ENCODE data around the gene NRGN. TPM values are rescaled to one million over a fixed set of nuclear protein-coding genes. Genes with fewer than 3 reads are reported as not detected.

Gene NRGN
- total RNA-seq, 1 donor, result 0.43 TPM

DNA sequence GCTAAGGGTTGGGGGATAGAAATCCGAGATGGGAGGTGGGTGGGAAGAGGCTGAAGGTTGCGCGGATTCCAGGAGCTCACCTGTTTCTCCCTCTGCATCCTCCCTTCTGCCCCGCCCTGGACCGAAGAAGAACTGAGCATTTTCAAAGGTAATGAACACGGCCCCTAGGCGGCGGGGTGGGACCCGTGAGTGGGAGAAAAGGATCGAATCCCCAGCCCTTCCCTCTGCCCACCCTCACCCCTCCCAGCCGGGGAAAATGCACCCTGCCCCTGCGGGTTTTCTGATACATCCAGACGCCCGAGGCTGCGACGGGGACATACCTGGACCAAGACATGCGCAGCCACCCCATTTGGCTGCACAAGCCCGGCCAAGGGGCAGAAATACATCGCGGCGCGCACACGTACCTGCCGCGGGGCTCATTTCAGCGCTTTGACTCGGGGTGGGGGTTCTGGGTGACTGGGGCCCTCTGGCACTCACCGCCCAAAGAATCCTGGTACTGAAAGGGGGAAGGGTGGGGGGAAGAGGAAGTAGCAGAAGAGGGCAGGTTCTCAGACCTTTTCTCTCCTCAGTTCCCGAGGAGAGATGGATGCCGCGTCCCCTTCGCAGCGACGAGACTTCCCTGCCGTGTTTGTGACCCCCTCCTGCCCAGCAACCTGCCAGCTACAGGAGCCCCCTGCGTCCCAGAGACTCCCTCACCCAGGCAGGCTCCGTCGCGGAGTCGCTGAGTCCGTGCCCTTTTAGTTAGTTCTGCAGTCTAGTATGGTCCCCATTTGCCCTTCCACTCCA lies 6.3 kb downstream of the NRGN start:
- TF ChIP-seq CTCF (IDR thresholded peaks at IDR 0.05; ENCODE audit: insufficient read depth, low read depth, low read length), result peak; percentile 36
- DNase-seq (ENCODE audit: low read depth), result no peak
- peak overlapping the region; percentile 67 for H3K4me3 ChIP-seq (ENCODE audit: low read depth, low read length)

DNA sequence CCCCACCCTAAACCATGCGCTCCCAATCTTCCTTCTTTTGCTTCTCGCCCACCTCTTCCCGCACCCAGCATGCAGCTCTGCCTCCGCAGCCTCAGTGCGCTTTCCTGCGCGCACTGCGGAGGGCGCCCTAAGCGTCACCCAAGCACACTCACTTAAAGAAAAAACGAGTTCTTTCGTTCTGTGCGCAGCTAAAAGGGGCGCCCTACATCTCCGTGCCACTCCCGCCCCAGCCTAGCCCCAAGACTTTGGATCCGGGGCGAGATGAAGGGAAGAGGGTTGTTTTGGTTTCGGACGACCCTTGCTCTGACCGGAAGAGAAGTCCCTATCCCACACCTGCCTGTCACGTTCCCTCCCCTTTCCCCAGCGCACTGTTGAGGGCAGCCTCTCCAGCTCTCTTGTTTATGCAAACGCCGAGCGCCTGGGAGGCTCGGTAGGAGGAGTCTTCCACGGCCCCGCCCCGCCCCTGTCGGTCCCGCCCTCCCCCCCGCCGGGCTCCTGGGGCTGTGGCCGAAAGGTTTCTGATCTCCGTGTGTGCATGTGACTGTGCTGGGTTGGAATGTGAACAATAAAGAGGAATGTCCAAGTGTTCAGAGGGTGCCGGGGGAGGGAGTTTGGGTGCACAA lies 7.0 kb downstream of the NRGN start:
- DNase-seq (ENCODE audit: low read depth), result peak; percentile 85
- TF ChIP-seq CTCF (IDR thresholded peaks at IDR 0.05; ENCODE audit: insufficient read depth, low read depth, low read length), result peak; percentile 56
- peak overlapping the region; percentile 67 for H3K4me3 ChIP-seq (ENCODE audit: low read depth, low read length)

DNA sequence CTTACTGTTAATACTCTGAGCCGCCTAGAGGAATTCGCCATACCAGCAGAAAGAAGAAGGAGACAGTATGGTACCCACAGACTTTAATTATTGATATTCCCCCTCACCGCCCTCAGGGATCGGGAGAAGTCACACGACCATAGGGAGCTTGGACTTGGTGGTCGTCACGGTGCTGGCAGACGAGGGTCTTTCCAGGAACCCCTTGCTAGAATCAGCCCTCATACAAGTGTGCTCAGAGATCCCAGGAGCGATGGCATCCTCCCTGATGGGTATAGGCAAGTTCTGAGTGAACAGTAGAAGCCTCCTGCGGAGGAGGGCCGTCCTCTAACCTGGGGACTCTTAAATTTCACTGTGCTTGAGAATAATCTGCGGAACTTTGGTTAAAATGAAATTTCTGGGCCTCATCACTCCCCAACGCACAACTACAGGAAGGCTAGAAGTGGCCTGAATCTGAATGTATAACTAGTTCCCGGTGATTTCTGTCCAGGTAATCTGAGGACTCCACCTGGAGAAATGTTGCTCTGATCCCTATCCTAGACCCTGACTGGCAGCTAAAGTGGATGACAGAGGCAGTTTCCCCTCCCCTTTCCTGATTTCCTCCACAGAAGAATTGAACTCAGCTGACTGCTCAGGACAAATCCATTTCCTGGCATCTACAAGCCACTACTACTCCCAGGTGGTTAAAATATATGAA lies 7.8 kb downstream of the NRGN start:
- no peak for DNase-seq (ENCODE audit: low read depth)
- TF ChIP-seq CTCF (IDR thresholded peaks at IDR 0.05; ENCODE audit: insufficient read depth, low read depth, low read length), result no peak
- H3K4me3 ChIP-seq (ENCODE audit: low read depth, low read length), result no peak overlapping the region

GRCh38 chr11:124748100-124748418 lies 8.3 kb downstream of the NRGN start:
- no peak for DNase-seq (ENCODE audit: low read depth)
- TF ChIP-seq CTCF (IDR thresholded peaks at IDR 0.05; ENCODE audit: insufficient read depth, low read depth, low read length), result no peak
- no peak overlapping the region for H3K4me3 ChIP-seq (ENCODE audit: low read depth, low read length)

- no peak for DNase-seq (ENCODE audit: low read depth)
- TF ChIP-seq CTCF (IDR thresholded peaks at IDR 0.05; ENCODE audit: insufficient read depth, low read depth, low read length), result no peak
- H3K4me3 ChIP-seq (ENCODE audit: low read depth, low read length), result no peak overlapping the region
Measured at GRCh38 chr11:124748481-124749343, 9.0 kb downstream of the NRGN start.

GRCh38 chr11:124749912-124750311 lies 10.2 kb downstream of the NRGN start:
- H3K4me3 ChIP-seq (ENCODE audit: low read depth, low read length), result no peak overlapping the region
- TF ChIP-seq CTCF (IDR thresholded peaks at IDR 0.05; ENCODE audit: insufficient read depth, low read depth, low read length), result no peak
- DNase-seq (ENCODE audit: low read depth), result no peak

All from fibroblast of villous mesenchyme (primary cell).